HepG2 (cell line): ENCODE results near the gene GRIK3. TPM values are rescaled to one million over a fixed set of nuclear protein-coding genes. Genes with fewer than 3 reads are reported as not detected.

Source experiments
- ATAC-seq: fragments of 200-7000 bp; cut with Tn5 transposase; 3 replicates; pipeline ENCODE4 v1.9.1; 2020; ENCODE audit warnings: mild to moderate bottlenecking, moderate library complexity
- BruUV-seq: library from RNA; stranded (reverse); fragments of 400-500 nt; replicated peaks from 2 replicates; lab custom pipeline; 2021; lab: Mats Ljungman, UMichigan
- CTCF ChIA-PET: fragments of 300-600 bp; formaldehyde crosslinking; extraction: SDS; loops from one replicate; lab custom pipeline; 2021; ENCODE audit warnings: low total read pairs, inconsistent platforms, low intra/inter-chr PET ratio; lab: Yijun Ruan, JAX
- POLR2A ChIA-PET: fragments of 350-600 bp; sonication (Branson Sonifier 250); formaldehyde crosslinking; loops from one replicate; lab custom pipeline; 2020; ENCODE audit warnings: antibody characterized with exemption, inconsistent platforms; lab: Yijun Ruan, JAX
- DNase-seq: peaks from one replicate; pipeline ENCODE4 v3.0.0-alpha.2; 2015; ENCODE audit warnings: low spot score
- FAIRE-seq: peaks from 3 replicates; lab custom pipeline; 2011; peaks lifted over from hg19 to GRCh38; lab: Jason Lieb, UNC
- H2AFZ ChIP-seq: one replicate; pipeline ENCODE4 v1.6.1; 2011; ENCODE audit warnings: low read length, inconsistent platforms
- H3K27ac ChIP-seq: fragments of 300-600 bp; 3 replicates; pipeline ENCODE4 v1.8.0; 2011; ENCODE audit warnings: mixed run types, mild to moderate bottlenecking, mixed read lengths, low read length, inconsistent platforms; ENCODE audit not compliant: insufficient read depth; ENCODE audit errors: extremely low read length
- H3K27me3 ChIP-seq, 2 experiments: fragments of 200-600 bp in 1 of 2; 2 replicates in 1 of 2; 3 replicates in 1 of 2; pipeline versions ENCODE4 v1.6.0 to v1.8.0; 2011; ENCODE audit warnings: low read length in 2 of 2, mild to moderate bottlenecking in 2 of 2, moderate library complexity in 2 of 2, inconsistent platforms in 1 of 2; ENCODE audit not compliant: insufficient read depth in 2 of 2, control insufficient read depth in 1 of 2
- H3K36me3 ChIP-seq, 2 experiments: fragments of 200-600 bp in 1 of 2; replicated peaks in 1 of 2; 2 replicates in 1 of 2; 3 replicates in 1 of 2; pipeline versions ENCODE4 v1.5.1 to v1.8.0; 2011; ENCODE audit warnings: low read length in 2 of 2, inconsistent platforms in 1 of 2; ENCODE audit not compliant: insufficient read depth in 2 of 2, control insufficient read depth in 1 of 2
- H3K4me1 ChIP-seq: 2 replicates; pipeline ENCODE4 v1.5.1; 2012; ENCODE audit warnings: low read length, inconsistent platforms; ENCODE audit not compliant: insufficient read depth
- H3K4me2 ChIP-seq: 2 replicates; pipeline ENCODE4 v1.6.0; 2011; ENCODE audit warnings: low read depth, low read length, inconsistent platforms
- H3K4me3 ChIP-seq, 3 experiments: fragments of 200-600 bp in 1 of 3; sonication (generic), shearing (Covaris generic) in 1 of 3; replicated peaks in 1 of 3; 2 replicates each; pipeline ENCODE4 v1.5.1; 2011 to 2016; ENCODE audit warnings: low read length in 3 of 3, inconsistent platforms in 2 of 3, low read depth in 2 of 3, mild to moderate bottlenecking in 2 of 3, control low read depth in 1 of 3, mixed read lengths in 1 of 3; ENCODE audit not compliant: insufficient read depth in 1 of 3
- H3K79me2 ChIP-seq: one replicate; pipeline ENCODE4 v1.6.1; 2011; ENCODE audit warnings: low read length, inconsistent platforms; ENCODE audit not compliant: insufficient read depth
- H3K9ac ChIP-seq: 2 replicates; pipeline ENCODE4 v1.6.0; 2011; ENCODE audit warnings: mild to moderate bottlenecking, low read depth, low read length, inconsistent platforms; ENCODE audit not compliant: insufficient read depth
- H3K9me3 ChIP-seq: 2 replicates; pipeline ENCODE4 v1.5.1; 2012; ENCODE audit warnings: mild to moderate bottlenecking, low read length
- H4K20me1 ChIP-seq: 2 replicates; pipeline ENCODE4 v1.6.0; 2011; ENCODE audit warnings: inconsistent platforms, mild to moderate bottlenecking, low read length, moderate library complexity; ENCODE audit not compliant: insufficient read depth
- ARHGAP35 ChIP-seq: sonication (generic); formaldehyde crosslinking; IDR thresholded peaks from 2 replicates; pipeline ENCODE4 v1.9.0; 2022; ENCODE audit warnings: mild to moderate bottlenecking, inconsistent platforms, moderate library complexity, missing genetic modification reagents, borderline replicate concordance
- KDM2A ChIP-seq: sonication (generic); formaldehyde crosslinking; IDR thresholded peaks from 2 replicates; pipeline ENCODE4 v1.4.0; 2020; ENCODE audit warnings: low read depth, missing genetic modification reagents, borderline replicate concordance
- POLR2A ChIP-seq, 2 experiments: IDR thresholded peaks; 2 replicates each; pipeline ENCODE4 v1.6.1; 2011; ENCODE audit warnings: low read depth in 2 of 2, low read length in 2 of 2, mild to moderate bottlenecking in 1 of 2, moderate library complexity in 1 of 2; ENCODE audit not compliant: insufficient read depth in 1 of 2
- SYNCRIP ChIP-seq: fragments of 200-400 bp; formaldehyde crosslinking; IDR thresholded peaks from 2 replicates; pipeline ENCODE4 v1.6.1; 2018; ENCODE audit warnings: mild to moderate bottlenecking, low read depth, low read length; ENCODE audit not compliant: insufficient read depth
- ZNF569 ChIP-seq: sonication (generic); formaldehyde crosslinking; IDR thresholded peaks from 2 replicates; pipeline ENCODE4 v1.5.0; 2020; ENCODE audit warnings: mild to moderate bottlenecking, missing genetic modification reagents, moderate library complexity, borderline replicate concordance
- ZNF7 ChIP-seq: IDR thresholded peaks from 2 replicates; pipeline ENCODE4 v1.6.1; 2016; ENCODE audit warnings: missing biosample characterization, missing genetic modification reagents
- ZSCAN12 ChIP-seq: sonication (generic); formaldehyde crosslinking; IDR thresholded peaks from 2 replicates; pipeline ENCODE4 v1.9.0; 2021; ENCODE audit warnings: mild to moderate bottlenecking, missing genetic modification reagents
- ZSCAN25 ChIP-seq: sonication (generic); formaldehyde crosslinking; IDR thresholded peaks from 2 replicates; pipeline ENCODE4 v1.8.0; 2022; ENCODE audit warnings: mild to moderate bottlenecking, missing genetic modification reagents
- WGBS: methylation state at CpG from one replicate; pipeline ENCODE4 v1.1.6; 2017; ENCODE audit warnings: low lambda C conversion rate; 5-methylcytosine and 5-hydroxymethylcytosine counted together
- in situ Hi-C: cut with HindIII; loops from 2 replicates; pipeline ENCODE4 v1.10.0; 2017; ENCODE audit warnings: low pct_unique_long_range_greater_than_20kb; ENCODE audit not compliant: extremely low pct_ligation_motif_present
- intact Hi-C: fragments of 100-400 bp; cut with micrococcal nuclease; formaldehyde crosslinking; loops from one replicate; pipeline ENCODE4 v1.10.0; 2022; ENCODE audit not compliant: unreplicated experiment
- polyA plus RNA-seq, 8 experiments: library from polyadenylated mRNA; depleted of rRNA in 3 of 8; stranded (reverse) in 7 of 8; unstranded in 1 of 8; fragments of >200 nt; fragmentation: Illumina TruSeq in 4 of 8; extraction: Trizol in 4 of 8; gene quantifications; 2 replicates each; pipeline versions ENCODE4 v1.2.1 to v1.2.3, GENCODE V29; 2011 to 2016; ENCODE audit warnings: low read depth in 4 of 8, missing spikeins in 1 of 8, mixed read lengths in 1 of 8; ENCODE audit not compliant: insufficient read depth in 1 of 8
- total RNA-seq, 5 experiments: library from RNA; depleted of rRNA; stranded (reverse); fragments of >200 nt; fragmentation: Illumina TruSeq; extraction: Trizol; gene quantifications; 2 replicates each; pipeline ENCODE4 v1.2.3, GENCODE V29; 2016; ENCODE audit warnings: low read depth in 1 of 5
- TF ChIP-seq, protein P1 (sequence below): sonication (generic); formaldehyde crosslinking; IDR thresholded peaks from 2 replicates; pipeline ENCODE4 v1.4.0; 2020; ENCODE audit warnings: missing genetic modification reagents, borderline replicate concordance

Gene GRIK3
- total and polyA plus RNA-seq, 2 of the 13 experiments (the other 11 are each of a cell fraction or from before 2014, with no cell fraction given), result not detected

GRCh38 chr1:36871146-36871971 is 163.0 kb downstream of the GRIK3 start:
- Histone ChIP-seq H3K36me3 (no peaks in the 10 kb centered on the region), H3K9me3 (no peaks in the 10 kb centered on the region), H3K79me2 (no peaks in the 10 kb centered on the region), H3K4me2 (no peak overlapping the region), H2AFZ (no peak overlapping the region), H3K9ac (no peak overlapping the region), H4K20me1 (no peaks in the 10 kb centered on the region), H3K27ac (no peak overlapping the region), H3K4me3 (no peak overlapping the region), H3K27me3 (no peaks in the 10 kb centered on the region; a peak in 1 of 5 replicates), H3K4me1 (no peaks in the 10 kb centered on the region)
- 14% methylated on average over 13 of the region's 21 CpGs for WGBS
- ATAC-seq, result no peak
- CTCF ChIA-PET, result no interaction called here
- POLR2A ChIA-PET, result no interaction called here
- no peak for DNase-seq
- no peak for TF ChIP-seq SYNCRIP
- no peak for TF ChIP-seq ZNF569 (CRISPR knock-in tag)
- TF ChIP-seq ZSCAN25 (CRISPR knock-in tag), result no peak
- TF ChIP-seq, protein P1, sequence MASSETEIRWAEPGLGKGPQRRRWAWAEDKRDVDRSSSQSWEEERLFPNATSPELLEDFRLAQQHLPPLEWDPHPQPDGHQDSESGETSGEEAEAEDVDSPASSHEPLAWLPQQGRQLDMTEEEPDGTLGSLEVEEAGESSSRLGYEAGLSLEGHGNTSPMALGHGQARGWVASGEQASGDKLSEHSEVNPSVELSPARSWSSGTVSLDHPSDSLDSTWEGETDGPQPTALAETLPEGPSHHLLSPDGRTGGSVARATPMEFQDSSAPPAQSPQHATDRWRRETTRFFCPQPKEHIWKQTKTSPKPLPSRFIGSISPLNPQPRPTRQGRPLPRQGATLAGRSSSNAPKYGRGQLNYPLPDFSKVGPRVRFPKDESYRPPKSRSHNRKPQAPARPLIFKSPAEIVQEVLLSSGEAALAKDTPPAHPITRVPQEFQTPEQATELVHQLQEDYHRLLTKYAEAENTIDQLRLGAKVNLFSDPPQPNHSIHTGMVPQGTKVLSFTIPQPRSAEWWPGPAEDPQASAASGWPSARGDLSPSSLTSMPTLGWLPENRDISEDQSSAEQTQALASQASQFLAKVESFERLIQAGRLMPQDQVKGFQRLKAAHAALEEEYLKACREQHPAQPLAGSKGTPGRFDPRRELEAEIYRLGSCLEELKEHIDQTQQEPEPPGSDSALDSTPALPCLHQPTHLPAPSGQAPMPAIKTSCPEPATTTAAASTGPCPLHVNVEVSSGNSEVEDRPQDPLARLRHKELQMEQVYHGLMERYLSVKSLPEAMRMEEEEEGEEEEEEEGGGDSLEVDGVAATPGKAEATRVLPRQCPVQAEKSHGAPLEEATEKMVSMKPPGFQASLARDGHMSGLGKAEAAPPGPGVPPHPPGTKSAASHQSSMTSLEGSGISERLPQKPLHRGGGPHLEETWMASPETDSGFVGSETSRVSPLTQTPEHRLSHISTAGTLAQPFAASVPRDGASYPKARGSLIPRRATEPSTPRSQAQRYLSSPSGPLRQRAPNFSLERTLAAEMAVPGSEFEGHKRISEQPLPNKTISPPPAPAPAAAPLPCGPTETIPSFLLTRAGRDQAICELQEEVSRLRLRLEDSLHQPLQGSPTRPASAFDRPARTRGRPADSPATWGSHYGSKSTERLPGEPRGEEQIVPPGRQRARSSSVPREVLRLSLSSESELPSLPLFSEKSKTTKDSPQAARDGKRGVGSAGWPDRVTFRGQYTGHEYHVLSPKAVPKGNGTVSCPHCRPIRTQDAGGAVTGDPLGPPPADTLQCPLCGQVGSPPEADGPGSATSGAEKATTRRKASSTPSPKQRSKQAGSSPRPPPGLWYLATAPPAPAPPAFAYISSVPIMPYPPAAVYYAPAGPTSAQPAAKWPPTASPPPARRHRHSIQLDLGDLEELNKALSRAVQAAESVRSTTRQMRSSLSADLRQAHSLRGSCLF (CRISPR knock-in tag), result no peak
- TF ChIP-seq ZSCAN12 (CRISPR knock-in tag), result no peak
- TF ChIP-seq ARHGAP35 (CRISPR knock-in tag), result no peak
- TF ChIP-seq POLR2A (IDR thresholded peaks at IDR 0.05; ENCODE audit: insufficient read depth in 1 of 2, low read depth in 2 of 2, low read length in 2 of 2), result no peak
- TF ChIP-seq KDM2A (CRISPR knock-in tag), result no peak
- no peak for TF ChIP-seq ZNF7 (CRISPR knock-in tag)
- FAIRE-seq, result no peak
- no TSS peak for BruUV-seq
- in situ Hi-C loops, result no loop called here
- intact Hi-C loops, result no loop called here
